ENCODE data around the gene RANGAP1. TPM values are rescaled to one million over a fixed set of nuclear protein-coding genes. Genes with fewer than 3 reads are reported as not detected.

RANGAP1 gene
- total RNA-seq, 5 donors from 2014 or later (not counting 1 experiment from before 2014, with no cell fraction given), result 95.0 to 113 (median 104) TPM

DNA sequence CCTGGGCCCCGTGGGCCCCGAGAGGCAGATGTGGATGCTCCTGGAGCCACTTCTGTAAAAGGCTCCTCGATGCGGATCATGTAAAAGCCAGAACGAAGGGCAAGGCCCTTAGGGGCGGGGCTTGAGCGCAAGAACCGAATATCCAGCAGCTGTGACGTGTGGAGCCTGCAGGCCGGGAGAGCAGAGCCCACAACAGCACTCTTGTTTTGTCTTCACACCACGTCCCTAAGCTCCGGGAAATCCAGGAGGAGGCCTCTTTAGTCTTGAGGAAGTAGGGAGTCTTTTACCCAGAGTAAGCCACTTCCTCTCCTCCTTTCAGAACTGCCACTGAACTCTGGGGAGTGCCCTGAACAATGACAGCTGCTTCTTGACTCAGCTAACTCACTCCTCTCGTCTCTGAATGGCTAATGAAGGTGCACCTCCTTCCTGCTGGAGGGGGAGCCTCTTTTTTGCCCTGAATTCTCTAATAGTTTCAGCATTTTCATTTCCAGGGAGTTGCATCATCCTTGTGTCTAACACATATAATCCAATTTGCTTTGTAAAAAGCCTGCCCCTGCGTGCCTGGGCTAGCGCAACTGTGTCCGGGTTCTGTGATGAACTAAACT is 68.3 kb downstream of the RANGAP1 start:
- peak; percentile 90 to 99 (median 95) for ATAC-seq (replicated peaks in 1 of 4)
- H3K27ac ChIP-seq (ENCODE audit: low read length), result no peak overlapping the region
- H3K27ac Mint-ChIP-seq, result peak overlapping the region; percentile 62 to 82
- H3K4me1 Mint-ChIP-seq, result peaks cover 16 to 22% (median 21%) of the 10 kb centered on the region in 3 donors
- H3K9me3 Mint-ChIP-seq, result no peaks in the 10 kb centered on the region
- peak in 17 of 35 experiments; percentile 9 to 52 (median 23) for DNase-seq
- H3K27me3 Mint-ChIP-seq, result no peaks in the 10 kb centered on the region
- ChIA-PET CTCF (interaction anchor here in 1 of 2 donors (0.5 to 1.1 kb wide), 2 partner anchors 20 to 295 kb away, joined by 3 read pairs; no protein-coding TSS in a partner anchor), POLR2A (interaction anchor here in 1 of 2 donors (0.6 kb wide), 1 partner anchor 303 kb away, joined by 5 read pairs; no protein-coding TSS in a partner anchor)
- 49% methylated on average over 12 of the region's 16 CpGs for WGBS (ENCODE audit: insufficient coverage)
- peak overlapping the region; percentile 11 to 67 (median 14) for H3K4me3 Mint-ChIP-seq
- peaks cover 28% of the 10 kb centered on the region for H3K36me3 Mint-ChIP-seq
- H3K27me3 ChIP-seq (replicated peaks in 1 of 2; ENCODE audit: control insufficient read depth in 2 of 2, extremely low read depth in 1 of 2, insufficient read depth in 2 of 2, low read length in 1 of 2), result no peaks in the 10 kb centered on the region
- no peaks in the 10 kb centered on the region for H3K9me3 ChIP-seq
- H3K36me3 ChIP-seq (ENCODE audit: control insufficient read depth in 2 of 2, extremely low read depth in 1 of 2, insufficient read depth in 1 of 2, low read length in 1 of 2), result peaks cover 9 to 50% of the 10 kb centered on the region in 2 donors
- H3K4me3 ChIP-seq (ENCODE audit: control insufficient read depth in 1 of 2, extremely low read depth in 1 of 2, low read length in 1 of 2), result peak overlapping the region in 1 of 2 donors; percentile 5
- H3K4me1 ChIP-seq (ENCODE audit: control insufficient read depth in 1 of 2, extremely low read depth in 1 of 2, insufficient read depth in 2 of 2, low read length in 2 of 2), result peaks cover 0 to 14% of the 10 kb centered on the region in 2 experiments

DNA sequence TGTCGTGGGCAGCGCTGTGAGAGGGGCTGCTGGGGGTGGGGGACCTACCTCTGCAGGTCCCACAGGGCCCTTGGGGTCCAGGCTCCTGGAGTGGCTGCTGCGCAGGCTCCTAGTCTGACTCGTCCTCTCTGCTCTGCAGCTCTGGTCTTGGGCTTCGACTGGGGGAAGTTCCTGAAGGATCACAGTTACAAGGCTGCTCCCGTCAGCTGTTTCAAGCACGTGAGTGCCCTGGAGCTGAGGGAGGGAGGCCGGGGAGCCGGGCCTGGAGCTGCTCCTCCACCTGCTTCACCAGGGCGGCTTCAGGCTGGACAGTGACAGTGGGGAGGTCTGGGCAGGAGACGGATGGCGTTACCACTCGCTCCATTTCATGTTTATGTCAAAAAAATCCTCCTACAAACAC is 69.0 kb downstream of the RANGAP1 start:
- H3K9me3 ChIP-seq, result no peaks in the 10 kb centered on the region
- no peaks in the 10 kb centered on the region for H3K27me3 ChIP-seq (replicated peaks in 1 of 2; ENCODE audit: control insufficient read depth in 2 of 2, extremely low read depth in 1 of 2, insufficient read depth in 2 of 2, low read length in 1 of 2)
- peaks cover 9 to 46% of the 10 kb centered on the region in 2 donors for H3K36me3 ChIP-seq (ENCODE audit: control insufficient read depth in 2 of 2, extremely low read depth in 1 of 2, insufficient read depth in 1 of 2, low read length in 1 of 2)
- H3K27me3 Mint-ChIP-seq, result no peaks in the 10 kb centered on the region
- 90% methylated on average over 10 of the region's 13 CpGs for WGBS (ENCODE audit: insufficient coverage)
- H3K4me3 Mint-ChIP-seq, result no peak overlapping the region
- H3K36me3 Mint-ChIP-seq, result peaks cover 30% of the 10 kb centered on the region
- H3K9me3 Mint-ChIP-seq, result no peaks in the 10 kb centered on the region
- no peak for DNase-seq
- peaks cover 16 to 23% (median 22%) of the 10 kb centered on the region in 3 donors for H3K4me1 Mint-ChIP-seq
- no peak overlapping the region for H3K27ac ChIP-seq (ENCODE audit: low read length)
- CTCF ChIA-PET, result interaction anchor here in 1 of 2 donors (1.1 kb wide), 1 partner anchor 21 kb away, joined by 3 read pairs; no protein-coding TSS in a partner anchor
- H3K27ac Mint-ChIP-seq, result peak overlapping the region; percentile 62 to 82
- H3K4me1 ChIP-seq (ENCODE audit: control insufficient read depth in 1 of 2, extremely low read depth in 1 of 2, insufficient read depth in 2 of 2, low read length in 2 of 2), result peaks cover 0 to 14% of the 10 kb centered on the region in 2 experiments
- H3K4me3 ChIP-seq (ENCODE audit: control insufficient read depth in 1 of 2, extremely low read depth in 1 of 2, low read length in 1 of 2), result no peak overlapping the region
- POLR2A ChIA-PET, result interaction anchor here in 1 of 2 donors (0.5 kb wide), 1 partner anchor 71 kb away, joined by 8 read pairs; no protein-coding TSS in a partner anchor
- ATAC-seq (replicated peaks in 1 of 4), result no peak

DNA sequence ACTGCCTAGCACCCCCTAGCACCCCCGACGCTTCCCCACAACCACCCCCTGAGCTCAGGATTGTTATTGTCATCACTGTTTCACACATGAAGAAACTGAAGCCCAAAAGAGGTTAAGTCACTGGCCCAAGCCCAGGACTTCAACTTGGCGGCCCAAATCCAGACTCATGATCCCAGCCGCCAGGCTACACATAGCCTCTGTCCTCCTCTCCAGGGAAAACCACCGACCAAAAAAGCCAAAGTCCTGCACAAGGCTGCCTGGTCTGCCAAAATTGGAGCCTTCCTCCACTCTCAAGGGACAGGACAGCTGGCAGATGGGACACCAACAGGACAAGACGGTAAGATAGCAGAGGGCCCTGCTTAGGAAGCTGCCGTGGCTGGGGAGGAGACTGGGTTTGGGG is 70.1 kb downstream of the RANGAP1 start:
- H3K4me3 ChIP-seq (ENCODE audit: control insufficient read depth in 1 of 2, extremely low read depth in 1 of 2, low read length in 1 of 2), result no peak overlapping the region
- no peaks in the 10 kb centered on the region for H3K27me3 ChIP-seq (replicated peaks in 1 of 2; ENCODE audit: control insufficient read depth in 2 of 2, extremely low read depth in 1 of 2, insufficient read depth in 2 of 2, low read length in 1 of 2)
- H3K4me3 Mint-ChIP-seq, result no peak overlapping the region
- no peaks in the 10 kb centered on the region for H3K9me3 ChIP-seq
- peaks cover 0 to 14% of the 10 kb centered on the region in 2 experiments for H3K4me1 ChIP-seq (ENCODE audit: control insufficient read depth in 1 of 2, extremely low read depth in 1 of 2, insufficient read depth in 2 of 2, low read length in 2 of 2)
- WGBS (ENCODE audit: insufficient coverage), result 92% methylated on average over 2 of the region's 7 CpGs
- DNase-seq (no peak), ATAC-seq (replicated peaks in 1 of 4) (no peak)
- H3K4me1 Mint-ChIP-seq, result peaks cover 16 to 23% (median 22%) of the 10 kb centered on the region in 3 donors
- peaks cover 14 to 43% of the 10 kb centered on the region in 2 donors for H3K36me3 ChIP-seq (ENCODE audit: control insufficient read depth in 2 of 2, extremely low read depth in 1 of 2, insufficient read depth in 1 of 2, low read length in 1 of 2)
- POLR2A ChIA-PET, result no interaction called here
- no peaks in the 10 kb centered on the region for H3K9me3 Mint-ChIP-seq
- H3K27ac ChIP-seq (ENCODE audit: low read length), result no peak overlapping the region
- CTCF ChIA-PET, result no interaction called here
- peaks cover 27% of the 10 kb centered on the region for H3K36me3 Mint-ChIP-seq
- no peak overlapping the region for H3K27ac Mint-ChIP-seq
- H3K27me3 Mint-ChIP-seq, result no peaks in the 10 kb centered on the region

DNA sequence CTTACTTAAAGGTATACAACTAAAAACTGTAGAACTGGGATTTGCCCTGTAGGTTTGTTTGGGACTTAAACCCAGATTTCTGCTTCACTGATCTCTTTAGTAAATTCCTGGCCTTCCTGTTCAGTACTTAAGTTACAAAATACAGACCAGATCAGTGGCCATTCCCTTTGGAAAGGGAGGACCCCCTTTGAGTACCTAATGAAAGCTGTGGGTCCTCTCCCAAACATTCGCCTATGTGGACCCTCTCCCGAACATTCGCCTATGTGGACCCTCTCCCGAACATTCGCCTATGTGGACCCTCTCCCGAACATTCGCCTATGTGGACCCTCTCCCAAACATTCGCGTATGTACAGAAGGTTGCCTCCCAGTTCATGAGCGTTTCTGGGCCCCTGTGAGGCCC is 70.6 kb downstream of the RANGAP1 start:
- Mint-ChIP-seq H3K4me3 (no peak overlapping the region), H3K27ac (no peak overlapping the region), H3K27me3 (no peaks in the 10 kb centered on the region), H3K36me3 (peaks cover 30% of the 10 kb centered on the region), H3K9me3 (no peaks in the 10 kb centered on the region), H3K4me1 (peaks cover 16 to 24% (median 22%) of the 10 kb centered on the region in 3 donors)
- no peak for DNase-seq
- no peak for ATAC-seq (replicated peaks in 1 of 4)
- H3K4me1 ChIP-seq (ENCODE audit: control insufficient read depth in 1 of 2, extremely low read depth in 1 of 2, insufficient read depth in 2 of 2, low read length in 2 of 2), result peaks cover 0 to 14% of the 10 kb centered on the region in 2 experiments
- H3K36me3 ChIP-seq (ENCODE audit: control insufficient read depth in 2 of 2, extremely low read depth in 1 of 2, insufficient read depth in 1 of 2, low read length in 1 of 2), result peaks cover 18 to 42% of the 10 kb centered on the region in 2 donors
- no peaks in the 10 kb centered on the region for H3K27me3 ChIP-seq (replicated peaks in 1 of 2; ENCODE audit: control insufficient read depth in 2 of 2, extremely low read depth in 1 of 2, insufficient read depth in 2 of 2, low read length in 1 of 2)
- H3K27ac ChIP-seq (ENCODE audit: low read length), result no peak overlapping the region
- H3K9me3 ChIP-seq, result no peaks in the 10 kb centered on the region
- no peak overlapping the region for H3K4me3 ChIP-seq (ENCODE audit: control insufficient read depth in 1 of 2, extremely low read depth in 1 of 2, low read length in 1 of 2)
- 100% methylated on average over 5 of the region's 10 CpGs for WGBS (ENCODE audit: insufficient coverage)
- CTCF ChIA-PET, result interaction anchor here in 1 of 2 donors (0.7 kb wide), 1 partner anchor 268 kb away, joined by 3 read pairs; no protein-coding TSS in a partner anchor
- POLR2A ChIA-PET, result no interaction called here

DNA sequence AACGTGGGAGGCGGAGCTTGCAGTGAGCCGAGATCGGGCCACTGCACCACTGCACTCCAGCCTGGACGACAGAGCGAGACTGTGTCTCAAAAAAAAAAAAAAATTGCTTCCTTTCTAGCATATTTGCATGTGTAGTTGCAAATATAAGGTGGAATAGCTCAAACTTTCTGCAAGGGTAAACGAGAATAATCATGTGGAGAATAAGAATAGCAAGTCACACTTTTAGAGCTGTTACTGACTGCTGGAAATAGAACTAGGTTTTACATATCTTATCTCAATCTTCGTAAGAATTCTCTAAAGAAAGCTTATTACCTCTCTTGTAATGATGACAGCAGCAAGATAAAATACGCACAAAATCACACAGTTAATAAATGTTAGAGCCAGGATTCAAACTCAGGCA is 79.3 kb downstream of the RANGAP1 start:
- H3K27ac Mint-ChIP-seq, result no peak overlapping the region
- H3K4me3 Mint-ChIP-seq, result peak overlapping the region; percentile 43 to 72 (median 63)
- H3K4me1 Mint-ChIP-seq, result peaks cover 40 to 47% (median 44%) of the 10 kb centered on the region in 3 donors
- H3K9me3 Mint-ChIP-seq, result no peaks in the 10 kb centered on the region
- DNase-seq (no peak), ATAC-seq (replicated peaks in 1 of 4) (no peak)
- no peak overlapping the region for H3K27ac ChIP-seq (ENCODE audit: low read length)
- peaks cover 0 to 1% of the 10 kb centered on the region in 2 experiments for H3K27me3 ChIP-seq (replicated peaks in 1 of 2; ENCODE audit: control insufficient read depth in 2 of 2, extremely low read depth in 1 of 2, insufficient read depth in 2 of 2, low read length in 1 of 2)
- peaks cover 16% of the 10 kb centered on the region for H3K36me3 Mint-ChIP-seq
- H3K4me3 ChIP-seq (ENCODE audit: control insufficient read depth in 1 of 2, extremely low read depth in 1 of 2, low read length in 1 of 2), result no peak overlapping the region
- no peaks in the 10 kb centered on the region for H3K9me3 ChIP-seq
- peaks cover 0 to 15% of the 10 kb centered on the region in 2 experiments for H3K4me1 ChIP-seq (ENCODE audit: control insufficient read depth in 1 of 2, extremely low read depth in 1 of 2, insufficient read depth in 2 of 2, low read length in 2 of 2)
- H3K36me3 ChIP-seq (ENCODE audit: control insufficient read depth in 2 of 2, extremely low read depth in 1 of 2, insufficient read depth in 1 of 2, low read length in 1 of 2), result peaks cover 9 to 20% of the 10 kb centered on the region in 2 donors
- 100% methylated on average over 1 of the region's 9 CpGs for WGBS (ENCODE audit: insufficient coverage)
- peaks cover 0 to 3% of the 10 kb centered on the region in 2 donors for H3K27me3 Mint-ChIP-seq
- ChIA-PET CTCF (interaction anchor here (0.6 kb wide), 2 partner anchors 9 to 399 kb away, joined by 4 read pairs; no protein-coding TSS in a partner anchor), POLR2A (interaction anchor here in 1 of 2 donors (0.6 kb wide), 1 partner anchor 146 kb away, joined by 8 read pairs; no protein-coding TSS in a partner anchor)

DNA sequence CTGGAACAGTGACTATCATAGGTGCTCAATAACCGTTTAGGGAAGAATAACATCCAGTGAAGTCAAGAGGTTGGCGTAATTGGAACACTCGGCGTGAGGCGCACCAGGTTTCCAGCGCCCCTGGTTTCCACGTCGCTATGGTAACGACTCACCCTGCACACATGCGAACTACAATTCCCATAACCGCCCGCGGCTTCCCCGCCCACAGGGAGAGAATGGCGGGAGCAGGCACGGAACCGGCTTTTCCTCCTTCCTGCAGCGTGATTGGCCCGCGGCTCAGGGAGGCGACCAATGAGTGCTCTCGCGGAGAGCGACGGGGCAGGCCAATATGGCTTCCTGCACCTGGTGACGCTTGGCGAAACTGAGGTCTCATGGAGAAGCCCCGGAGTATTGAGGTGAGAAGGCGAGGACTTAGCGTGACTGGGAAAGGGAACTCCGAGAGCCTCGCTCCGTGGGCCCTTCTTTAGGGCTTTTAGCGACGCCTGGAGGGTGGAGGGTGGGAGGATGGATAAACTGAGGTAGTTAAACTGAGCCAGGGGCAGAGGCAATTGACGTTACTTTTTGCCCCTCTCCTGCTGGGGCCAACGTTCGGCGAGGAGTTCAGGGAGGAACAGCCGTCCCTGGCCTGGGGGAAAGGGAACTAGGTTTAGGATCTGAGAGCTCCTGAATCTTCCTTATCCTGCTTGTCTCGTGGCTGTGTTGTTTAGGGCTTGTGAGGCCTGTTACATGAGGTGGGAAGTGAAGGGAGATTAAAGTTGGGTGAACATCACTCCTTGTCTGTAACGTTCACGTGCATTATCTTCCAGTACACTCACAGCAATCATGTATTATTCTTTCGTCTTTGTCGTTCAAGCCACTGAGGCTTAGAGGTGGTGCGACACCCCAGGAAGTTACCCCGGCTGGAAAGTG is 80.7 kb downstream of the RANGAP1 start, which contains the start of gene L3MBTL2:
L3MBTL2 (plus strand) TSS at position 321 of the 909 bp plus-strand sequence; CDS start at position 372, 51 bp downstream.
- H3K4me3 Mint-ChIP-seq, result peak within 1 kb of the TSS; percentile 89 to 96 (median 90)
- peak; percentile 94 to 100 (median 98) for DNase-seq
- no peaks in the 10 kb centered on the region for H3K9me3 Mint-ChIP-seq
- peaks cover 0 to 4% of the 10 kb centered on the region in 2 experiments for H3K27me3 ChIP-seq (replicated peaks in 1 of 2; ENCODE audit: control insufficient read depth in 2 of 2, extremely low read depth in 1 of 2, insufficient read depth in 2 of 2, low read length in 1 of 2)
- H3K4me1 Mint-ChIP-seq, result peaks cover 40 to 47% (median 42%) of the 10 kb centered on the region in 3 donors
- peak; percentile 100 for ATAC-seq (replicated peaks in 1 of 4)
- peak within 1 kb of the TSS; percentile 83 to 93 for H3K27ac Mint-ChIP-seq
- WGBS (ENCODE audit: insufficient coverage), result 1% methylated on average over 25 of the region's 47 CpGs
- peaks cover 0 to 12% of the 10 kb centered on the region in 2 donors for H3K36me3 ChIP-seq (ENCODE audit: control insufficient read depth in 2 of 2, extremely low read depth in 1 of 2, insufficient read depth in 1 of 2, low read length in 1 of 2)
- ChIA-PET POLR2A (no interaction called here), CTCF (no interaction called here)
- no peaks in the 10 kb centered on the region for H3K9me3 ChIP-seq
- peak within 1 kb of the TSS; percentile 71 to 93 for H3K4me3 ChIP-seq (ENCODE audit: control insufficient read depth in 1 of 2, extremely low read depth in 1 of 2, low read length in 1 of 2)
- peaks cover 0 to 15% of the 10 kb centered on the region in 2 experiments for H3K4me1 ChIP-seq (ENCODE audit: control insufficient read depth in 1 of 2, extremely low read depth in 1 of 2, insufficient read depth in 2 of 2, low read length in 2 of 2)
- H3K27me3 Mint-ChIP-seq, result peaks cover 0 to 3% of the 10 kb centered on the region in 2 donors
- peak within 1 kb of the TSS; percentile 32 for H3K27ac ChIP-seq (ENCODE audit: low read length)
- H3K36me3 Mint-ChIP-seq, result peaks cover 12% of the 10 kb centered on the region
